ENCODE results near the gene PLXNA4. TPM values are rescaled to one million over a fixed set of nuclear protein-coding genes. Genes with fewer than 3 reads are reported as not detected.

Gene PLXNA4
- total RNA-seq, 1 experiment from 2014 or later, result 0.11 TPM

DNA sequence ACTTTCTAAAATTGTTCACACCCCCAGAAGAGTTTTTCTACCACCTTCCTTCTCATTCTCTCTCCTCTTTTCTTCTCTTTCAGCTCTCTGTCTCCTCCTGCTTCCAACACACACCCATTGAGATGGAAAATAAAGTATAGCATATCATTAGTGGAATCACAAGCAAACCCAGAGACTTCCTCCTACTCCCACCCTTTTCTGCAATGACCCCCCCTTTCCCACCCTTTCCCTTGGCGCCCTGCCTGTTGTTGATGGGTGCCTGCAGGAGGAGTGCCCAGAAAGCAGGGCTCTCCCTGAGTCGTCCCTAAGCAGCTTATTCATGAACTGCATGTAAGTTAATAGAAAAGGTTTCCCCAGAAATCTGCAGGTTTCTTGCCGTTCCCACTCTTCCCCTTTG, 300.0 kb downstream of the PLXNA4 start:
- CTCF ChIA-PET, result no interaction called here
- BruUV-seq (replicated peaks), result no TSS peak
- no peak for TF ChIP-seq EZH2 (IDR thresholded peaks at IDR 0.05; ENCODE audit: borderline replicate concordance, low read depth, low read length, poor library complexity, severe bottlenecking)
- TF ChIP-seq, protein P1, sequence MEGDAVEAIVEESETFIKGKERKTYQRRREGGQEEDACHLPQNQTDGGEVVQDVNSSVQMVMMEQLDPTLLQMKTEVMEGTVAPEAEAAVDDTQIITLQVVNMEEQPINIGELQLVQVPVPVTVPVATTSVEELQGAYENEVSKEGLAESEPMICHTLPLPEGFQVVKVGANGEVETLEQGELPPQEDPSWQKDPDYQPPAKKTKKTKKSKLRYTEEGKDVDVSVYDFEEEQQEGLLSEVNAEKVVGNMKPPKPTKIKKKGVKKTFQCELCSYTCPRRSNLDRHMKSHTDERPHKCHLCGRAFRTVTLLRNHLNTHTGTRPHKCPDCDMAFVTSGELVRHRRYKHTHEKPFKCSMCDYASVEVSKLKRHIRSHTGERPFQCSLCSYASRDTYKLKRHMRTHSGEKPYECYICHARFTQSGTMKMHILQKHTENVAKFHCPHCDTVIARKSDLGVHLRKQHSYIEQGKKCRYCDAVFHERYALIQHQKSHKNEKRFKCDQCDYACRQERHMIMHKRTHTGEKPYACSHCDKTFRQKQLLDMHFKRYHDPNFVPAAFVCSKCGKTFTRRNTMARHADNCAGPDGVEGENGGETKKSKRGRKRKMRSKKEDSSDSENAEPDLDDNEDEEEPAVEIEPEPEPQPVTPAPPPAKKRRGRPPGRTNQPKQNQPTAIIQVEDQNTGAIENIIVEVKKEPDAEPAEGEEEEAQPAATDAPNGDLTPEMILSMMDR (conservative IDR thresholded peaks at IDR 0.05; ENCODE audit: low read depth, low read length), result no peak

GRCh38 chr7:132275416-132276233, 300.6 kb downstream of the PLXNA4 start:
- H3K9me3 ChIP-seq (ENCODE audit: low read depth, low read length, poor library complexity, severe bottlenecking), result no peaks in the 10 kb centered on the region
- no peak for TF ChIP-seq EZH2 (IDR thresholded peaks at IDR 0.05; ENCODE audit: borderline replicate concordance, low read depth, low read length, poor library complexity, severe bottlenecking)
- TF ChIP-seq, protein P1 (conservative IDR thresholded peaks at IDR 0.05; ENCODE audit: low read depth, low read length), result no peak
- ChIA-PET CTCF (no interaction called here), POLR2A (ENCODE audit: low non-redundant PET) (no interaction called here)
- intact Hi-C loops (cut with micrococcal nuclease; ENCODE audit: unreplicated experiment), result no loop called here
- no peak overlapping the region for H3K27ac ChIP-seq (ENCODE audit: low read depth, low read length, poor library complexity, severe bottlenecking)
- no peak for DNase-seq (ENCODE audit: low spot score)
- no peaks in the 10 kb centered on the region for H3K36me3 ChIP-seq (ENCODE audit: insufficient read depth, low read length, poor library complexity, severe bottlenecking)
- no peaks in the 10 kb centered on the region for H3K4me1 ChIP-seq (ENCODE audit: insufficient read depth, low read length, poor library complexity, severe bottlenecking)
- BruUV-seq (replicated peaks), result no TSS peak
- peaks cover 16% of the 10 kb centered on the region for H3K27me3 ChIP-seq (replicated peaks; ENCODE audit: insufficient read depth, low read depth, low read length, poor library complexity)
- no peak overlapping the region for H3K4me3 ChIP-seq (ENCODE audit: low read depth, low read length, poor library complexity, severe bottlenecking)

More for the DNA sequence above, 300.0 kb downstream of the PLXNA4 start:
- POLR2A ChIA-PET (ENCODE audit: low non-redundant PET), result no interaction called here
- peak; percentile 3 for DNase-seq (ENCODE audit: low spot score)
- no peaks in the 10 kb centered on the region for H3K4me1 ChIP-seq (ENCODE audit: insufficient read depth, low read length, poor library complexity, severe bottlenecking)
- H3K27ac ChIP-seq (ENCODE audit: low read depth, low read length, poor library complexity, severe bottlenecking), result no peak overlapping the region
- H3K27me3 ChIP-seq (replicated peaks; ENCODE audit: insufficient read depth, low read depth, low read length, poor library complexity), result peaks cover 16% of the 10 kb centered on the region
- no peaks in the 10 kb centered on the region for H3K36me3 ChIP-seq (ENCODE audit: insufficient read depth, low read length, poor library complexity, severe bottlenecking)
- intact Hi-C loops (cut with micrococcal nuclease; ENCODE audit: unreplicated experiment), result no loop called here
- no peak overlapping the region for H3K4me3 ChIP-seq (ENCODE audit: low read depth, low read length, poor library complexity, severe bottlenecking)
- H3K9me3 ChIP-seq (ENCODE audit: low read depth, low read length, poor library complexity, severe bottlenecking), result no peaks in the 10 kb centered on the region

- no peaks in the 10 kb centered on the region for H3K9me3 ChIP-seq (ENCODE audit: low read depth, low read length, poor library complexity, severe bottlenecking)
- BruUV-seq (replicated peaks), result no TSS peak
- CTCF ChIA-PET, result no interaction called here
Observed at GRCh38 chr7:132272763-132273371, 303.4 kb downstream of the PLXNA4 start.

More at GRCh38 chr7:132272763-132273371, 303.4 kb downstream of the PLXNA4 start:
- no peak for DNase-seq (ENCODE audit: low spot score)
- Histone ChIP-seq H3K36me3 (ENCODE audit: insufficient read depth, low read length, poor library complexity, severe bottlenecking) (no peaks in the 10 kb centered on the region), H3K27me3 (replicated peaks; ENCODE audit: insufficient read depth, low read depth, low read length, poor library complexity) (peaks cover 27% of the 10 kb centered on the region), H3K4me3 (ENCODE audit: low read depth, low read length, poor library complexity, severe bottlenecking) (no peak overlapping the region), H3K27ac (ENCODE audit: low read depth, low read length, poor library complexity, severe bottlenecking) (no peak overlapping the region), H3K4me1 (ENCODE audit: insufficient read depth, low read length, poor library complexity, severe bottlenecking) (no peaks in the 10 kb centered on the region)
- intact Hi-C loops (cut with micrococcal nuclease; ENCODE audit: unreplicated experiment), result no loop called here
- TF ChIP-seq, protein P1 (conservative IDR thresholded peaks at IDR 0.05; ENCODE audit: low read depth, low read length), result no peak
- TF ChIP-seq EZH2 (IDR thresholded peaks at IDR 0.05; ENCODE audit: borderline replicate concordance, low read depth, low read length, poor library complexity, severe bottlenecking), result no peak
- POLR2A ChIA-PET (ENCODE audit: low non-redundant PET), result no interaction called here

Measured in A673 (cell line).